22Rv1 (cell line): ENCODE data around the gene STUM.

ENCODE experiments used
- CTCF ChIP-seq: fragments of 450-650 bp; IDR thresholded peaks from 2 replicates; pipeline ENCODE4 v1.5.1; 2017; ENCODE audit warnings: mild to moderate bottlenecking
- ZFX ChIP-seq: fragments of 450-650 bp; IDR thresholded peaks from 2 replicates; pipeline ENCODE4 v1.6.1; 2017; ENCODE audit warnings: antibody characterized with exemption, borderline replicate concordance

- TF ChIP-seq CTCF (no peak), ZFX (no peak)
Measured at GRCh38 chr1:226606311-226607267, 58.0 kb downstream of the STUM start.
